Ramos (cell line): Measurements from ENCODE around the gene ALG2.

Source experiments
- in situ Hi-C: fragments of 300-500 bp; cut with MboI; formaldehyde crosslinking; loops from one replicate; pipeline ENCODE4 v1.14.3; 2022; ENCODE audit warnings: low sequenced_read_pairs; ENCODE audit not compliant: unreplicated experiment

The ALG2 gene, protein sequence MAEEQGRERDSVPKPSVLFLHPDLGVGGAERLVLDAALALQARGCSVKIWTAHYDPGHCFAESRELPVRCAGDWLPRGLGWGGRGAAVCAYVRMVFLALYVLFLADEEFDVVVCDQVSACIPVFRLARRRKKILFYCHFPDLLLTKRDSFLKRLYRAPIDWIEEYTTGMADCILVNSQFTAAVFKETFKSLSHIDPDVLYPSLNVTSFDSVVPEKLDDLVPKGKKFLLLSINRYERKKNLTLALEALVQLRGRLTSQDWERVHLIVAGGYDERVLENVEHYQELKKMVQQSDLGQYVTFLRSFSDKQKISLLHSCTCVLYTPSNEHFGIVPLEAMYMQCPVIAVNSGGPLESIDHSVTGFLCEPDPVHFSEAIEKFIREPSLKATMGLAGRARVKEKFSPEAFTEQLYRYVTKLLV

DNA sequence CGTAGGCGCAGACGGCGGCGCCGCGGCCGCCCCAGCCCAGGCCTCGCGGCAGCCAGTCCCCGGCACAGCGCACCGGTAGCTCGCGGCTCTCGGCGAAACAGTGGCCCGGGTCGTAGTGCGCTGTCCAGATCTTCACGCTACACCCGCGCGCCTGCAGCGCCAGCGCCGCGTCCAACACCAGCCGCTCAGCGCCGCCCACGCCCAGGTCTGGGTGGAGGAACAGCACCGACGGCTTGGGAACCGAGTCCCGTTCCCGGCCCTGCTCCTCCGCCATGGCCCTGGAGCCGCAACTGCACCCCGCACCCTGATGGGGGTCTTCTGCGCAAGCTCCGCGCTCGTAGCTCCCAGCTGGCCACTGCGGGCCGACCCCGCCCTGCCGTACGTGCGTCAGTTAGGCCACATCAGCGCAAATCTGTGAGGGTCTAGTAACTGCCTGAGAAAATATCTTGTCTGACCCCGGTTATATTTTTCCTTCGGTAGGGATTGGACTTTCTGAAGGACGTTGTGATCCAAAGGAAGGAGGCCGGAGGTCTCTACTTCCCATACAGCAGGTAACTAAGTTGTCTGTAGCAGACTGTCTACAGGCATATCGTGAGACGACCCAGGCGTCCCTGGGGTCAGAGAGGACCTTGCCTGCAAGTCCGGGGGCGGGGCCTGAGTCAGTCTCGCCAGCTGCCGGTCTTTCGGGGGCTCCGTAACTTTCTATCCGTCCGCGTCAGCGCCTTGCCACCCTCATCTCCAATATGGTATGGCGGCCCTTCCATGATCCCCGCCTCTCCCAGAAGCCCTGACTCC is at the start of gene ALG2, which contains the start of gene SEC61B:
ALG2 (minus strand) TSS at position 322 of the 795 bp plus-strand sequence; CDS start at position 274, 48 bp downstream.
SEC61B (plus strand) TSS at position 662 of the 795 bp plus-strand sequence; CDS start at position 744, 82 bp downstream.
- in situ Hi-C loops: no loop called here

DNA sequence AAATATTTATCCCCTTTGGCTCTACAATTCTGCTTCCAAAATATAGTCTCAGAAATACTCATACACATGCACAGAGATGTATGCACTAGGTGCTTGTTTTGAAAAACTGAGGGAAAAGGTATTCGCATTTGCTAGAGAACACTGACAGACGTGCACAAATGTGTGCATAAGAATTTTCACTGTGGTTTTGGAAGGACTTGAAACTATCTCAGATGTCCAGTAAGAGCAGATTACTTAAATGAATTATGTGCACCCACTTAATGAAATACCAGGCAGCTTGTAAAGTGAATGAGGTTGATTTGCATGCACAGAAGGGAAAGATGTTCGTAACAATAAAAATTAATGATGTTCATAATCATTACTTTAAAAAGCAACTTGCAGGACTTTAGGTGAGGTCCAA is 48.7 kb upstream of the ALG2 start:
- in situ Hi-C loops: no loop called here

DNA sequence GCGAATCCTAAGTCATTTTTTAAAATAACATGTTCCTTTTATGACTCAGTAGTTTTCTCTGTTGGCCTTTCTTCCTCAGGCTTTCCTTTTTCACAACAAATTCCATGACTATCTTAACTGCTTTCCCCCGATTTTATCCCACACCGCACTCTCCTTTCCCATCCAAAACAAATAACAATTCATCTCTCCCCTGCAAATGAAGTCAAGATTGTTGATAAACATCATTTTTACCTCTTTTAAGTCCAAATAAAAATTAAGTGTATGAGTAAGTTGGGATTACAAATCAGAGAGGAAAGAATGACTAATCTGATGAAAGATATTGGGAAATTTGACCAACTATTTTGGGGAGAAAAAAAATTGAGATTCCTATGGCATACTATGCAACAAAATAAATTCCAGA is 47.7 kb upstream of the ALG2 start:
- in situ Hi-C loops: no loop called here

DNA sequence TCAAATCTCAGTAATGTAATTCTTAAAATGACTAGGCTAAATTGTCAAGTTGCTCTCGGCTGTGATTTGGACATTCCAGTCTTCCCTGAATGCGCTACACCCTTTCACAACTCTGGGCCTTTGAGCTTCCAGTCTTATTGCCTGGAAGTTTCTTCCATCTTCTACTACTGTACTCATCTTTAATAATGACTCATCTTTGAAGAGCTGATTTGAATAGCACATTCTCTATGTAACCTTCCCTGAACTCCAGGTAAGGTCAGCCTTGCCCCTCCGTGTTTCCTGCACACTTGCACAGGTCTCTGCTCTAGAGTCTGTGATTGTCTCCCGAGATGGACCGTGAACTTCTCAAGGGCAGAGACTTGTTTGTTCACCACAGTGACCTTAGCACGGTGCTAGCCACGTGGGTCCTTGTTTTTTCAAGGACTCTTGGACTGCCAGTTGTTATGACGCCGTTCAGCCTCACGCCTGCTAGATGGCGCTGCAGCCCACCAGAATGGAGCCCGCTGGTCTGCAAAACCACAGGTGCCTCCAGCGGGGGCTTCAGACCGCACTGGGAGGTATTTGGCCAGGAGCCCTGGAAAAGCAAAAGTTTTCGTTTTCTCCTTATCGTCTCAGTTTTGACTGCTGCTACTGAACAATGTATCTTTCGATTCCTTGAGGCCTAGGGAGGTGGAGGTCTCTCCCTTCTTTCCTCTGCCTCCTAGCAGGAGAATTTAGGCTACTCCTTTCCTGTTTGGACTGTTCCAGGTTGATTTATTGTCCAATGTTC is 44.7 kb upstream of the ALG2 start:
- in situ Hi-C loops: no loop called here

DNA sequence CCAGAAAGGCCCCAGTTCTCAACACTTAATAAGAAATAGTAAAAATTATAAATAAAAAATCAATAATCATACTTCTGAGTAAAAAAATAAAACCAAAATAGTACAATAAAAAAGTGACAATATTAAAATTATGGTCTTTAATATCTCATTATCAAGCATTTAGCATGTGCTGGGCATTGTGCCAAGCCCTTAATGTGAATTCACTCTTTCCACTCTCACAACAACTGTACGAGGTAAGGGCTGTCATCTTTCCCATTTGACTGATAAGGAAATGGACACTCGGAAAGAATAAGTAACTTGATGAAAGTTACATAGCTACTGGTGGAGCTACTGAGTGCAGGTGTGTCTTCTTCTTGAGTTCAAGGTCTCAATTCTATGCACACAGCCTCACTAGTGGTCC is 43.9 kb upstream of the ALG2 start:
- in situ Hi-C loops: no loop called here

DNA sequence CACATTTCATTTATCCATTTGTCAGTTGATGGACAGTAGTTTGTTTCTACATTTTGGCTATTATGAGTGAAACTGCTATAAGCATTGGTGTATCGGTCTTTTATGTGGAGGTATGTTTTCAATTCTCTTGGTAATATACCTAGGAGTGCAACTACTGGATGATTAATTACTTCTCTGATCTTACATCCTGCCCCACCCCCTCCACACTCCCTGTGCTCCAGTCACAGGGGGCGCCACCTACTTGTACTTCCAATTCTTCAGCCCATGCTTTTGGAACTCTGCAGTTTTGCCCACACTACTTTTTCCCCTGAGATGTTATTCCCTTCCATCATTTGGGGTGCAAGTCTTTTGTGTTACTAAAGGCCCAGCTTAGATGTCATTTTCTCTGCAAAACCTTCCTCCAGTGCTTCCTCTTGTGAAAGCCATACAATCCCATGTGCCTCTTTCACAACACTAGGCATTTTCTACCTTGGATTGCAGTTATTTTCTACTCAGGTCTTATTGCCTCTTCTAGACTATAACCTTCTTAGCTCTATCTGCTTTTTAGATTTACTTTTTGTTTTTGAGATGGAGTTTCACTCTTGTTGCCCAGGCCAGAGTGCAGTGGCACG is 42.4 kb upstream of the ALG2 start:
- in situ Hi-C loops: no loop called here

DNA sequence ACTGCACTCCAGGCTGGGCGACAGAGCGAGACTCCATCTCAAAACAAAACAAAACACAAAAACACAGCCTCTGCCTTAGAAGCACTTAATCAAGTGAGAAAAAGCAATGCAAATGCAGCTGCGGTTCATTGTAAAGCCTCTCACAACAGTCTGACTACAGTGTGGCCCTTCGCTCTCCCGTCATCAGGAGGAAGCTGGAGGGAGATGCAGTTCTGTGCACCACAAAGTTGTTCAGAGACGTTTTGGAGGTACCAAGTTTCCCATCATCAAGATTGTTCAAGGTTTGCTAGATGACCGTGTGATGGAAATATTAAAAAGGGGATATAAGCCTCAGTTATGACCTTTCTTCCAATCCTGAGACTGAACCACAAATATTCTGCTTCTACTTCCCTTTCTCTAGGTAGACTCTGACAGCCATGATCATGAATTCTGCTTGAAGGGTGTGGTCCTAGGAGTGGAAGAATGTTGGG is 41.2 kb upstream of the ALG2 start:
- in situ Hi-C loops: no loop called here

DNA sequence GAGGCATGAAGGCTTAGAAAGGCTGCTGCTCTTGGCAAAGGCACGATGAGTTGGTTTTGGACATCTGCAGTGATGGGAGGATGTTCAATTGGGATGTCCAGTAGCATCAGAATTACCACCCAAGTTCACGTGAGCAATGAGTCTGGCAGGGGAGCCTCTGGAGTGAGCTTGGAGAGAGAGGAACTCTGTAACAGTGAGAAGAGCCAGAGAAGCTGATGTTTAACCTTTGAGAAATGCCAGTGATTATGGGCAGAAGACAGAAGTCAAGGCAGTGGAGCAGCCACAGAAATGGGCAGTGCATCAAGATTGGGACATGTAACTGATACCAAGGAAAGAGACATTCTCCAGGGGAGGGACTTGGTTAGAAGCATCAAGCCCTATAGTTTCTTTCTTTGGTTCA is 40.2 kb upstream of the ALG2 start:
- in situ Hi-C loops: no loop called here

DNA sequence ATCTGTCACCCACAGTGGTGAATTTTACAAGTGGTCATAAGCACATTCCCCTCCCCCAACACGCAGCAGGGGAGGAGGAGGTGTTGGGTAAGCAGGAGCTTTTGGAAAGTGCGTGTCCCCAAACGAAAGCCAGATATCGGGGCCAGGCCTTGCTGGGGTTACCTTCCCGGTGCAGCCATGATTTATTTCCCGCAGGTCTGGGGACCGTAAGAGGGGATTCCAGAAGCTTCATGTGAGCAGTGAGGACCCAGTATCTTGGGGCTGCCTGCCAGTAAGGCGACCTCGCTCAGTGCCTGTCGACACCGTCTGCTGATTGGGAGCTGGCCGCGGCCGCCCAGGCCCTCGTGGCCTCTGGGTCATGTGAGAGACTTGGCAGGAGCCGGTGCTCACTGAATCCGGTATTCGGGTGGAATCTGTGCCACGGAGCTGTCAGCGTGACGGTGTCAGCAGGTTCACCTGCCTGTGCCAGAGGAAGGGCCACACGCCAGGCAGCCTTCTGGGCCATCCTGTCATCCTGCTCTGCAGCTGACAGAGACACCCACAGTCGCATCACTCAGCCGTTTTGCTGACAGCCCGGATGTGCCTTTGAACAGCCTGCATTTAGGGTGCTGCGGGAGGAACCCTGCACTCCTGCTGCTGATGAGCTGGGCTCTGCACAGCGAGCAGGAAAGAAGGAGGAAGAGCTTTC is 37.6 kb upstream of the ALG2 start:
- in situ Hi-C loops: no loop called here

DNA sequence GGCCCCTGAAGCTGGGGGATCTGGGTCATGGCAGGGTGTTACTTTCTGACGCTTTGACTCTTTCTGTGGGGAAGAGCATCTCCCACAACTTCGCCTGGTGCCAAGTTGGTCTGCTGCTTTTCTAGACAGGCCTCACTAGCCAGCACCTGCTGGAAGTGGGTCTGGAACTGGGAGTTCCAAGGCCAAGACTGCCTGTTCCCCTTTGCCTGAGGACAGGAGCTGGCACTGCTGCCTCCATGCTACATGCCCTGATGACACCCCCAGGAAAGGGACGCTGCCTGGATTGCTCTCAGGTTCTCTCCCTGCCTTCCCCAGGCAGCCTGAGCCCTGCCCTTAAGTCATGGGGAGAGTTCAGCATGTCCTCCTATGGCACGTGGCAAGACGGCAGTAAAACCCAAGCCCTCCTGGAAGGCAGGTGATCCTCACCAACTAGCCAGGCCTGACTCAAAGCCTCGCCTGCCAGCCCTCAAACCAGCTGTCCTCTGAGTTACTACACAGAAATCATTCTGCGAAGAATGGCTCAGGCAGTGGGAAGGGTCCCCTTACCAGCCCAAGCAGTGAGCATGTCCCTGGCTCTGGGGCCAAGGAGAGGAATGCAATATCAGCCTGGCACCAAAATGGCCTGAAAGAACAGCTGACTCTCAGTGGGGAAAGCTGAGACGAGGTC is 36.1 kb upstream of the ALG2 start:
- in situ Hi-C loops: no loop called here

DNA sequence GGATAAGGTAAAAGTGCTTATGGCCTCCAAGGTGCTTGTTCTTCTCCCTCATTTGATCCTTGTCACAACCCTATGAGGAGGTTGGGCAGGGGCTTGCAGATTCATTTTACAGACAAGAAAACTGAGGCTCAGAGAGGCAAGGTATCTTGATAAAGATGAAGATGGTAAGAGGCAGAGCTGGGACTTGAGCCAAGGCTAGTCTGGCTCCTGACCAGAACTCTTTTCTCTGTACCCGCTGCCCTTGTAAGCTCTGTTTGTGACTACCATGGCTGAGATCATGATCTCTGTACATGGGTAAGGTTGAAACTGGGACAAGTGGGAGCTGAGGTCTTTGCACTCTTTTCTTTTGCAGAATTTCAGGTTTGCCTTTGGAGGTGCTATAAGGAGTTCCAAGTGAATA is 33.9 kb upstream of the ALG2 start:
- in situ Hi-C loops: no loop called here

DNA sequence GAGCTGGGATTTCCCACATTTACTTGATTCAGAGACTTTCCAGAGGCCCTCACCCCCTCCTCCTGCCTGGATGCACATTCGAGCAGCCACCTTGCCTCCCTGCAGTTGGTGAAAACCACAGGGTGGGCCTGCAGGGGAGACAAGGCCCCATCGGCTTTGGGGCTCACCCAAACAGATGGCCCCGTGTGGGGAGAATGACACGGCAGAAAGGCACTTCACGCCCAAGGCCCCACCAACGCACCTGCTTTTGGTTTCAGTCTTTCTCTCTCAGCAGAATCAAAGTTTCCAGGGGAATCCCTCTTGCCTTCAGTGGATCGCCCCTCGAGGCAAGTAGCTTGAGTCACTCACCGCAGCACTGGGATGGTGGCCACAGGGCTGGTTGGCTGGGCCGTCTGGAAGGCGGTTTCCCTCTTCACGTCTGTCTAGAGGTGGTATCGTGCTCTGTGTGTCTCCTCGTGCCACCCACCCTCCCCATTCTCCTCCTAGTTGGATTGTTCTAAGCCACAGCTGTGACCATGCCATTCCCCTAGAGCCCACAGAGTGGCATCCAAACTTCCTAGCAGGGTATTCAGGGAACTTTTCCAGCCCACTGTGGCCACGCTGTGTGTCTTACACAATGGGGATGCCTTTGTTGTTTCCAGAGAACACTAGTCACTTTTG is 32.2 kb upstream of the ALG2 start:
- in situ Hi-C loops: no loop called here

DNA sequence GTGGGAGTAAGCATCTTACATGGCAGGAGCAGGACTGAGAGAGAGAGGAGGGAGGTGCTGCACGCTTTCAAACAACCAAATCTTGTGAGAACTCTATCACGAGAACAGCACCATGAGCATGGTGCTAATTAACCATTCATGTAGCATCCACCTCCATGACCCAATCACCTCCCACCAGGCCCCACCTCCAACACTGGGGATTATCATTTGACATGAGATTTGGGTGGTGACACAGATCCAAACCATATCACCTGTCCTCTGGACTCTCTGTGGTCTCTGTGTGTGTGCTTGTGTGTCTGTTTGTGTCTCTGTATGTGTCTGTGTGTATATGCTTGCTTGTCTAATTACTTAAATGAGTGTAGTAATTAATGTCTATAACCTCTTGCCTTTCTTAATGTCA is 31.4 kb upstream of the ALG2 start:
- in situ Hi-C loops: no loop called here

DNA sequence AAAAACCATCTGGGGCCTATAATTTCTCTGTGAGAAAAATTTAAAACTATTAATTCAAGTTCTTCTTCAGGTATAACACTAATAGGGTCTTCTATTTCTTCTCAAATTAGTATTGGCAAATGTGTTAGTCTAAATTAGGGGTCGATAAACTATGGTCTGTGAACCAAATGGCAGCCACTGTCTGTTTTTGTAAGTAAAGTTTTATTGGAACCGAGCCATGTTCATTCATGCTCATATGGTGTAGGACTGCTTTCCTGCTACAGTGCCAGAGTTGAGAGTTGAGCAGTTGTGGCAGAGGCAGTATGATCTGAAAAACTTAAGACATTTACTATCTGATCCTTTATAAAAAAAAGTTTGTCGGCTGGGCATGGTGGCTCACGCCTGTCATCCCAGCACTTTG is 29.4 kb upstream of the ALG2 start:
- in situ Hi-C loops: no loop called here

DNA sequence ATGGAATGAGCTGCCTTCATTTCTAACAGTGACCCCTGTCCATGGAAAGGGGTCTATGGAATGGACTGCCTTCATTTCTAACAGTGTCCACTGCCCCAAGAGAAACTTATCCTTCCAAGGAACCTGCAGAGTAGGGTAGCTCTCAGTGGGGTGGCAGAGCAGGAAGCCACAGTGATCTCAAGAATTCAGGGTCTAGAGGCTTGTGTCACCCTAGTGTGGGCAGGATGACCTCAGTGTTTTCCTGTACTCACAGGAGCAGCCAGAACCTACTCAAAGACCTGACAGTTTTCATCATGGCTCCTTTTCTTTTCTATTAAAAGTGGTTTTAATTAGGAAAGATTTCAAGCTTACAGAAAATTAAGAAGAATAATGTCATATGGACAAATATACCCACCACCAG is 27.9 kb upstream of the ALG2 start:
- in situ Hi-C loops: no loop called here

DNA sequence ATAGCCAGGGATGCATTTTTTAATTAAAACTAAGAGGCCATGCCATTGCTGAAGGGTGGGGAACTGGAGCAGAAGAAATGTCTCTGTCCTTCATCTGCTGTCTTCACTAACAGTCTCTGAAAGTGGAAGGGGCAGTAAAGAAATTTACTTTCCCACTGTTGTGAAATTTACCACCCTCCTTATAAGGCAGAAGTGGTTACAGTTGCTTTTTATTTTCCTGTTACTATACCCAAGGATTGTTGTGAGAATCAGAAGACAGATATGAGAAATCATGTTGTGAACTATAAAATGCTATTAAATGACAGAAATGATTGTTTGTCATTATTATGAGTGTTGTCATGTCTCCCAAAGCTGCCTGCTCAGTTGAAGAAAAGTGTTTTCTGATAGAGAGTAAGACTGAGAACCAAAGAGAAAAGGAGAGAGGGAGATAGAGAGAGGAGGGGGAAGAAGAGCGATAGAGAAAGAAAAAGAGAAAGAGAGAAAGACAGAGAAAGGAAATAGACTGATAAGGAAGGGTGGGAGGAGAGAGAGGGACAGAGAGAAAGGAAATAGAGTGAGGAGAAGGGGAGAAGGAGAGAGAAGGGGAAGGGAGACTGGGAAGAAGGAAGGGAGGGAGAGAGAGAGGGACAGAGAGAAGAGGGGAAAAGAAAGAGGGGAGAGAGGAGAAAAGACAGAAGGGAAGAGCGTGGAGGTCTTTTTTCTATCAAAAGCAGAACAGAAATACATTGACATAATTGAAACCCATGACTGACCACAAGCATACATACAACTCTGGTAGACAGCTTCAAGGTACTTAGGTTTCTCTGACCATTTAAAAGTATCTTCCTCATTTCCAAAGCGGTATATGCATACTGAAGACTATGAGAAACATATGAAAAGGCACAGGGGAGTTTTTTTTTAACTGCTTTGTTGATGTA is 22.9 kb upstream of the ALG2 start:
- in situ Hi-C loops: no loop called here

DNA sequence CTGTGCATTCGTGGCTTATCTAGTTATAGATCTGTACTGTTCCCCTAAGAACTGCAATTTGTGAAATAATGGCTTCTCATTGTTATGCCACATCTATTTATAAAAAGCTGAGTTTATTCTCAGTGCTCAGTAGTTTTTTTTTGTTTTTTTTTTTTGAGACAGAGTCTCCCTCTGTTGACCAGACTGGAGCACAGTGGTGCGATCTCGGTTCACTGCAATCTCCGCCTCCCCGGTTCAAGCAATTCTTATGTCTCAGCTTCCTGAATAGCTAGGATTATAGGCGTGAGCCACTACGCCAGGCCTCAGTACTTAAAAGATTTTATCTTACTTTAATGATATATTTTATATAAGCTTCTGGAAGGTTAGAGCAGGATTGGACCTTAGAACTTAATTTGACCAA is 19.4 kb upstream of the ALG2 start:
- in situ Hi-C loops: no loop called here
